CD4-positive, alpha-beta T cell (primary cell): ENCODE measurements around the gene ARHGEF10L. TPM values are rescaled to one million over a fixed set of nuclear protein-coding genes. Genes with fewer than 3 reads are reported as not detected.

ENCODE experiments used
- ATAC-seq: fragments of 200-7000 bp; cut with Tn5 transposase; one replicate; pipeline ENCODE4 v1.10.0; 2022; ENCODE audit warnings: mild to moderate bottlenecking; ENCODE audit not compliant: poor library complexity
- CTCF ChIA-PET: fragments of 350-600 bp; sonication (Branson Sonifier 250); formaldehyde crosslinking; loops from one replicate; lab custom pipeline; 2021; ENCODE audit warnings: antibody characterized with exemption, inconsistent platforms; lab: Charles Lee
- POLR2A ChIA-PET: fragments of 350-600 bp; sonication (Branson Sonifier 250); formaldehyde crosslinking; loops from one replicate; lab custom pipeline; 2021; ENCODE audit warnings: antibody characterized with exemption, inconsistent platforms; lab: Charles Lee
- DNase-seq, 14 experiments: peaks; one replicate each; pipeline ENCODE4 v3.0.0-alpha.2; 2013 to 2020; ENCODE audit warnings: mixed read lengths in 2 of 14
- H3K27ac ChIP-seq, 2 donors: one replicate each; pipeline versions ENCODE4 v1.5.1 to v1.7.0; 2013; ENCODE audit warnings: low read length in 2 of 2, low read depth in 1 of 2, mild to moderate bottlenecking in 1 of 2
- H3K27me3 ChIP-seq, 2 experiments: 1 replicate in 1 of 2; 2 replicates in 1 of 2; pipeline versions ENCODE4 v1.6.1 to v1.7.0; 2013; ENCODE audit warnings: low read length in 2 of 2, control low read depth in 1 of 2, mild to moderate bottlenecking in 1 of 2, moderate library complexity in 1 of 2; ENCODE audit not compliant: insufficient read depth in 2 of 2, control insufficient read depth in 1 of 2
- H3K36me3 ChIP-seq: one replicate; pipeline ENCODE4 v1.6.1; 2013; ENCODE audit warnings: low read length, control low read depth; ENCODE audit not compliant: insufficient read depth
- H3K4me1 ChIP-seq: one replicate; pipeline ENCODE4 v1.6.1; 2013; ENCODE audit warnings: low read length, control low read depth; ENCODE audit not compliant: insufficient read depth
- H3K4me3 ChIP-seq: one replicate; pipeline ENCODE4 v1.5.1; 2013; ENCODE audit warnings: mild to moderate bottlenecking, low read length, moderate library complexity
- H3K9me3 ChIP-seq, 2 experiments: 1 replicate in 1 of 2; 2 replicates in 1 of 2; pipeline versions ENCODE4 v1.6.1 to v1.7.0; 2013; ENCODE audit warnings: low read length in 2 of 2, mild to moderate bottlenecking in 2 of 2, control low read depth in 1 of 2, moderate library complexity in 1 of 2; ENCODE audit not compliant: control insufficient read depth in 1 of 2, insufficient read depth in 1 of 2
- H3K27ac Mint-ChIP-seq: one replicate; pipeline ENCODE4 v1.8.0; 2020; ENCODE audit warnings: mixed read lengths
- H3K27me3 Mint-ChIP-seq: one replicate; pipeline ENCODE4 v1.8.0; 2021; ENCODE audit warnings: mixed read lengths
- H3K36me3 Mint-ChIP-seq: one replicate; pipeline ENCODE4 v1.8.0; 2021; ENCODE audit warnings: low read depth, mixed read lengths
- H3K4me1 Mint-ChIP-seq: one replicate; pipeline ENCODE4 v1.8.0; 2021; ENCODE audit warnings: low read depth, mixed read lengths
- H3K4me3 Mint-ChIP-seq: one replicate; pipeline ENCODE4 v1.8.0; 2020; ENCODE audit warnings: mild to moderate bottlenecking, mixed read lengths
- H3K9me3 Mint-ChIP-seq: one replicate; pipeline ENCODE4 v1.8.0; 2020; ENCODE audit warnings: mixed read lengths
- CTCF ChIP-seq: fragments of 200-600 bp; IDR thresholded peaks from one replicate; pipeline ENCODE4 v1.8.0; 2022; ENCODE audit warnings: antibody characterized with exemption, mild to moderate bottlenecking
- intact Hi-C, 2 experiments: fragments of 100-400 bp; cut with DNase I in 1 of 2; cut with micrococcal nuclease in 1 of 2; formaldehyde crosslinking; loops; one replicate each; pipeline versions ENCODE4 v1.15.1 to v1.9.0; 2023 to 2025; cut with DNase I, micrococcal nuclease
- total RNA-seq, 174 experiments: library from RNA in 2 of 174; stranded (reverse) in 2 of 174; gene quantifications; one replicate each; pipeline ENCODE4 v1.2.3 and lab custom pipeline; 2021 to 2026

The ARHGEF10L gene
- total RNA-seq, 2 experiments from 2014 or later = 0.11 to 0.22 TPM

DNA sequence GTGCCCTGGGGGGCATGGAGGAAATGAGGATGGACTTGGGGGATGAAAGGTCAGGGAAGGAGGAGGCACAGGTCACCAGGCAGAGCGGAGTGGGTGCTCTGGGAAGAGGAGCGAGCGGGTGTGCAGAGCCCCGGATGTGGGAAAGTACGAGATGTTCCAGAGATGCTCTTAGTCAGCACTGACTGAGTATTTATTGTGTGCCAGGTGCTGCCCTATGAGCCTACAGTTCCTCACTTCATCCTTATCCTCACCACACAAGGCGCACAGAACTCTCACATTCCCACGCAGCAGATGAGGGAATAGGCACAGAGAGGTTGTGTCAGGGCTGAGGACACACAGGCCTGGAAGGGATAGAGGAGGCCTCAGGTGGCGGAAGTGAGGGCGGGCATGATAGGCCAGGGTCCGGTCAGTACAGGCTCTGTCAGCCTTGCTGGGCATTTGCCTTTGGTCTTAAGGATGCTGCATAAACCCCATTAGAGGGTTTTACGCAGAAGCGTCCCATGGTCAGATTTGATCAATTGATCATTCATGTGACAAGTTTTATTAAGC is 77.3 kb downstream of the ARHGEF10L start:
- Mint-ChIP-seq H3K9me3 (no peaks in the 10 kb centered on the region), H3K4me1 (no peaks in the 10 kb centered on the region), H3K27ac (no peak overlapping the region), H3K36me3 (no peaks in the 10 kb centered on the region), H3K4me3 (no peak overlapping the region), H3K27me3 (peaks cover 18% of the 10 kb centered on the region)
- no peak for TF ChIP-seq CTCF
- H3K27ac ChIP-seq = no peak overlapping the region
- ChIA-PET CTCF (no interaction called here), POLR2A (no interaction called here)
- no peaks in the 10 kb centered on the region for H3K4me1 ChIP-seq
- H3K4me3 ChIP-seq = no peak overlapping the region
- H3K36me3 ChIP-seq = no peaks in the 10 kb centered on the region
- H3K9me3 ChIP-seq = no peaks in the 10 kb centered on the region
- DNase-seq (no peak), ATAC-seq (no peak)
- peaks cover 3 to 5% of the 10 kb centered on the region in 2 experiments for H3K27me3 ChIP-seq
- intact Hi-C loops = no loop called here

DNA sequence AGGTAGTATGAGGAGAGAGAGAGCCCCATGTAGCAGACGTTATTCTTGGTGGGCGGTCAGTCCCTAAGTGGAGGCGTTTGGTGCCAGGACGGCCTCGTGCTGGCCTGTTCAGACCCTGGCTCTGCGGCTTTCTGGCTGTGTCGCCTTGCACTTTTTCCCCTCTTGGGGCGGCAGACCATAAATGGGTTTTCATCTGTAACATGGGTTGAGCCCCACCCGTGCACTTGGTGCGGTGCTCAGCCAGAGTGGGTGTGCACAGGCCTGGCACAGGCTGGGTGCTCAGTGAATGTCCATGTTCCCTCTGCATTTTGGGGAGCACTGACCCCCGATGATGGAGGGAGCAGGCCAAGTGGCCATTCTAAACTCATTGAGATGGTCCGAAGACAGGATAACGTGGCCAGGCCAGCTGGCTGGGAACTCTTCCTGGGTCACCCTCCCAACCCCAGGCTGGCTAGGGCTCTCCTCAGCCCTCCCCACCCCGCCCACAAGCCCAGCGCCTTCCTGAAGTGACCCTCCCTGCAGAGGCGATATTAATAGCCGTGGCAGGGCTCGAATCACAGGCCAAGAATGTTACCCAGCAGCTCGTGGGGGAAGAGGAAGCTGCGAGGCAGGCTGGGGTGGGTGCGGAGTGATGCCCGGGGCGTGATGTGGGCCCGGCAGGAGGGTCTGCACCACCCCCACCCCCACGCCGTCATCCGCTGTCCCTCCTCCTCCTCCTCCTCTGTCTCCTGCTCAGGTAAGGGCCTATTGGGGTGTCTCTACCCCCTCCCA is 78.5 kb downstream of the ARHGEF10L start:
- CTCF ChIA-PET = no interaction called here
- POLR2A ChIA-PET = no interaction called here
- H3K27ac ChIP-seq = no peak overlapping the region

GRCh38 chr1:17618558-17619247 is 79.2 kb downstream of the ARHGEF10L start:
- Mint-ChIP-seq H3K27me3 (peaks cover 18% of the 10 kb centered on the region), H3K4me1 (no peaks in the 10 kb centered on the region), H3K9me3 (no peaks in the 10 kb centered on the region), H3K4me3 (no peak overlapping the region), H3K36me3 (no peaks in the 10 kb centered on the region), H3K27ac (no peak overlapping the region)
- Histone ChIP-seq H3K27ac (no peak overlapping the region), H3K36me3 (no peaks in the 10 kb centered on the region), H3K9me3 (no peaks in the 10 kb centered on the region), H3K4me3 (peak overlapping the region; percentile 22), H3K27me3 (peaks cover 3 to 5% of the 10 kb centered on the region in 2 experiments), H3K4me1 (no peaks in the 10 kb centered on the region)
- CTCF ChIA-PET = no interaction called here
- intact Hi-C loops = no loop called here
- POLR2A ChIA-PET = no interaction called here
- DNase-seq (no peak), ATAC-seq (no peak)
- no peak for TF ChIP-seq CTCF

More for the DNA sequence above, 78.5 kb downstream of the ARHGEF10L start:
- no peak for TF ChIP-seq CTCF
- peaks cover 3 to 5% of the 10 kb centered on the region in 2 experiments for H3K27me3 ChIP-seq
- H3K36me3 ChIP-seq = no peaks in the 10 kb centered on the region
- Mint-ChIP-seq H3K4me1 (no peaks in the 10 kb centered on the region), H3K27ac (no peak overlapping the region), H3K27me3 (peaks cover 18% of the 10 kb centered on the region), H3K9me3 (no peaks in the 10 kb centered on the region), H3K36me3 (no peaks in the 10 kb centered on the region), H3K4me3 (no peak overlapping the region)
- DNase-seq (no peak), ATAC-seq (no peak)
- no peaks in the 10 kb centered on the region for H3K4me1 ChIP-seq
- intact Hi-C loops = no loop called here
- H3K9me3 ChIP-seq = no peaks in the 10 kb centered on the region
- peak overlapping the region; percentile 22 for H3K4me3 ChIP-seq
